Neural crest cell (in vitro differentiated cells): ENCODE results near the gene ZNF432. TPM values are rescaled to one million over a fixed set of nuclear protein-coding genes. Genes with fewer than 3 reads are reported as not detected.
"Not testable (repeated sequence)": the region's sequence is repeated elsewhere in the genome, so short reads cannot be mapped to it uniquely, and the experiment has no call there.

Source experiments
- DNase-seq: peaks from one replicate; pipeline ENCODE4 v3.0.0; 2021; ENCODE audit warnings: low read depth, mixed read lengths, low spot score
- H3K27ac Mint-ChIP-seq: one replicate; pipeline ENCODE4 v1.8.0; 2021; ENCODE audit warnings: mild to moderate bottlenecking, mixed read lengths; ENCODE audit not compliant: unreplicated experiment
- H3K27me3 Mint-ChIP-seq: 2 replicates; pipeline ENCODE4 v1.8.0; 2021; ENCODE audit warnings: low read depth, mild to moderate bottlenecking, mixed read lengths
- H3K36me3 Mint-ChIP-seq: 2 replicates; pipeline ENCODE4 v1.8.0; 2021; ENCODE audit warnings: low read depth, mild to moderate bottlenecking, mixed read lengths
- H3K4me1 Mint-ChIP-seq: 2 replicates; pipeline ENCODE4 v1.8.0; 2021; ENCODE audit warnings: mixed read lengths
- H3K4me3 Mint-ChIP-seq: one replicate; pipeline ENCODE4 v1.8.0; 2021; ENCODE audit warnings: mild to moderate bottlenecking, mixed read lengths
- H3K9me3 Mint-ChIP-seq: 2 replicates; pipeline ENCODE4 v1.8.0; 2021; ENCODE audit warnings: mixed read lengths
- CTCF ChIP-seq: fragments of 200-600 bp; sonication (generic); conservative IDR thresholded peaks from 2 replicates; pipeline ENCODE4 v1.5.0; 2021; ENCODE audit warnings: antibody characterized with exemption, mild to moderate bottlenecking
- total RNA-seq: library from RNA; stranded (reverse); gene quantifications from 2 replicates; pipeline ENCODE4 v1.2.1, GENCODE V29; 2021

ZNF432 gene
- total RNA-seq, 1 donor from 2014 or later, result 19.9 TPM

- DNase-seq, result no peak
- Mint-ChIP-seq H3K9me3 (peaks cover 31% of the 10 kb centered on the region), H3K27me3 (no peaks in the 10 kb centered on the region), H3K4me3 (no peak overlapping the region), H3K36me3 (peaks cover 91% of the 10 kb centered on the region), H3K4me1 (no peaks in the 10 kb centered on the region), H3K27ac (no peak overlapping the region)
- no peak for TF ChIP-seq CTCF
Observed at GRCh38 chr19:52039169-52039568, 9.5 kb downstream of the ZNF432 start.

- no peaks in the 10 kb centered on the region for H3K27me3 Mint-ChIP-seq
- H3K4me3 Mint-ChIP-seq, result peak overlapping the region; percentile 54
- peaks cover 85% of the 10 kb centered on the region for H3K36me3 Mint-ChIP-seq
- H3K4me1 Mint-ChIP-seq, result no peaks in the 10 kb centered on the region
- TF ChIP-seq CTCF, result no peak
- DNase-seq, result no peak
- peaks cover 39% of the 10 kb centered on the region for H3K9me3 Mint-ChIP-seq
- H3K27ac Mint-ChIP-seq, result no peak overlapping the region
Observed at GRCh38 chr19:52034051-52034728, 14.4 kb downstream of the ZNF432 start.

DNA sequence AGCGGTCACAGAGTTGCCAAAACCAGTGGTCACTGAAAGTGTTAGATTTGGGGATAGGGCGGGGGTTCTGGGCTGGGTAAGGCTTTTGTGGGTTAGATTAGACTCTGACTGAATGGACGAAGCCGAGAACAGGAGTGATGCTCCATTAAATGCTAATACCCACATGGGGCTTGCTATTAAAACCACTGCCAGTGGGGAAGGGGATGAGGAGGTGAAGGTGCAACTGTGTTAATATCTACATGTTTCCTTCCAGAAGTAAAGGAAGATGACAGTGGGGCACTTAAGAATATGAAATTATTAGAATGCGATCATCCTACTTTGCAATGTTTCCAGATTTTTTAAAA lies 19.9 kb downstream of the ZNF432 start:
- H3K4me1 Mint-ChIP-seq, result peaks cover 21% of the 10 kb centered on the region
- H3K4me3 Mint-ChIP-seq, result peak overlapping the region; percentile 91
- no peaks in the 10 kb centered on the region for H3K27me3 Mint-ChIP-seq
- DNase-seq, result no peak
- no peak for TF ChIP-seq CTCF
- peaks cover 30% of the 10 kb centered on the region for H3K9me3 Mint-ChIP-seq
- H3K36me3 Mint-ChIP-seq, result peaks cover 72% of the 10 kb centered on the region
- peak overlapping the region; percentile 98 for H3K27ac Mint-ChIP-seq

GRCh38 chr19:52028027-52028779 lies 20.4 kb downstream of the ZNF432 start, which contains the start of gene ZNF614:
ZNF614 (minus strand) TSS chr19:52028379; CDS start chr19:52025745, 2,634 bp downstream.
- no peak for TF ChIP-seq CTCF
- peak within 1 kb of the TSS; percentile 91 for H3K4me3 Mint-ChIP-seq
- H3K36me3 Mint-ChIP-seq, result peaks cover 72% of the 10 kb centered on the region
- H3K27ac Mint-ChIP-seq, result peak within 1 kb of the TSS; percentile 98
- H3K9me3 Mint-ChIP-seq, result peaks cover 28% of the 10 kb centered on the region
- DNase-seq, result peak; percentile 75
- peaks cover 21% of the 10 kb centered on the region for H3K4me1 Mint-ChIP-seq
- no peaks in the 10 kb centered on the region for H3K27me3 Mint-ChIP-seq

GRCh38 chr19:52026255-52026990 lies 22.2 kb downstream of the ZNF432 start:
- Mint-ChIP-seq H3K9me3 (peaks cover 31% of the 10 kb centered on the region), H3K36me3 (peaks cover 75% of the 10 kb centered on the region), H3K4me1 (peaks cover 21% of the 10 kb centered on the region), H3K4me3 (peak overlapping the region; percentile 91)
- not testable (repeated sequence) for H3K27me3 Mint-ChIP-seq, DNase-seq, H3K27ac Mint-ChIP-seq

- not testable (repeated sequence) for H3K27me3 Mint-ChIP-seq, H3K27ac Mint-ChIP-seq, DNase-seq
- peaks cover 36% of the 10 kb centered on the region for H3K9me3 Mint-ChIP-seq
- H3K4me3 Mint-ChIP-seq, result peak overlapping the region; percentile 41
- H3K4me1 Mint-ChIP-seq, result peaks cover 21% of the 10 kb centered on the region
- H3K36me3 Mint-ChIP-seq, result peaks cover 77% of the 10 kb centered on the region
Observed at GRCh38 chr19:52024478-52024877, 24.2 kb downstream of the ZNF432 start.
